NB4 (cell line): ENCODE measurements around the gene CLASP1.

Experiments used
- DNase-seq: peaks from one replicate; pipeline ENCODE4 v3.0.0; 2010; ENCODE audit warnings: low read depth
- H3K4me3 ChIP-seq: one replicate; pipeline ENCODE4 v1.5.1; 2011; ENCODE audit warnings: mild to moderate bottlenecking, low read depth, low read length, moderate library complexity
- MAX ChIP-seq: IDR thresholded peaks from 2 replicates; pipeline ENCODE4 v1.6.1; 2011; ENCODE audit warnings: low read depth, low read length
- MYC ChIP-seq: IDR thresholded peaks from 2 replicates; pipeline ENCODE4 v1.6.1; 2011; ENCODE audit warnings: low read depth, low read length
- POLR2A ChIP-seq: IDR thresholded peaks from 2 replicates; pipeline ENCODE4 v1.6.1; 2011; ENCODE audit warnings: mild to moderate bottlenecking; ENCODE audit not compliant: insufficient read length; ENCODE audit errors: extremely low read depth
- TF ChIP-seq, protein P1 (sequence below): IDR thresholded peaks from one replicate; pipeline ENCODE4 v1.5.1; 2012; ENCODE audit warnings: low read depth, low read length

The CLASP1 gene

GRCh38 chr2:121547646-121548045, 101.6 kb downstream of the CLASP1 start:
- no peak for DNase-seq
- H3K4me3 ChIP-seq = no peak overlapping the region
- TF ChIP-seq MAX (no peak), MYC (no peak), POLR2A (no peak)
- TF ChIP-seq, protein P1, sequence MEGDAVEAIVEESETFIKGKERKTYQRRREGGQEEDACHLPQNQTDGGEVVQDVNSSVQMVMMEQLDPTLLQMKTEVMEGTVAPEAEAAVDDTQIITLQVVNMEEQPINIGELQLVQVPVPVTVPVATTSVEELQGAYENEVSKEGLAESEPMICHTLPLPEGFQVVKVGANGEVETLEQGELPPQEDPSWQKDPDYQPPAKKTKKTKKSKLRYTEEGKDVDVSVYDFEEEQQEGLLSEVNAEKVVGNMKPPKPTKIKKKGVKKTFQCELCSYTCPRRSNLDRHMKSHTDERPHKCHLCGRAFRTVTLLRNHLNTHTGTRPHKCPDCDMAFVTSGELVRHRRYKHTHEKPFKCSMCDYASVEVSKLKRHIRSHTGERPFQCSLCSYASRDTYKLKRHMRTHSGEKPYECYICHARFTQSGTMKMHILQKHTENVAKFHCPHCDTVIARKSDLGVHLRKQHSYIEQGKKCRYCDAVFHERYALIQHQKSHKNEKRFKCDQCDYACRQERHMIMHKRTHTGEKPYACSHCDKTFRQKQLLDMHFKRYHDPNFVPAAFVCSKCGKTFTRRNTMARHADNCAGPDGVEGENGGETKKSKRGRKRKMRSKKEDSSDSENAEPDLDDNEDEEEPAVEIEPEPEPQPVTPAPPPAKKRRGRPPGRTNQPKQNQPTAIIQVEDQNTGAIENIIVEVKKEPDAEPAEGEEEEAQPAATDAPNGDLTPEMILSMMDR = no peak

DNA sequence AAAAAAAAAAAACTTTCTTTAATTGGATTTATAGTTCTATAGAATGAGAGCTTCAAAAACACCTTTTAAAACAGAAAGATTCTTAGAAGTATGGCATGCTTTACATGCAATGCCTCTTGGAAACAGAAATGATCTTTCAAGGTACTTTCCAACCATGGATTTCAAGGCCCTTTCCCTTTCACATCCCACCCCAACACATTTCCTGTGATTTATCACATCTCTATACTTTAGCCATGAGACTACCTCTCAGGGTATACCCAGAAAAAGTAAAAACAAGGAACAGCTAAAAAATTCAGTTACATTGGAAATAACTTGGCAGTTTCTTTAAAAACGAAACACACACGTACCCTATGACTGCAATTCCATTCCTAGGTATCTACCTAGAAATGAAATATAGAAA, 103.3 kb downstream of the CLASP1 start:
- TF ChIP-seq MAX = no peak
- TF ChIP-seq MYC = no peak
- no peak for TF ChIP-seq POLR2A
- TF ChIP-seq, protein P1 = no peak
- no peak overlapping the region for H3K4me3 ChIP-seq
- DNase-seq = no peak

DNA sequence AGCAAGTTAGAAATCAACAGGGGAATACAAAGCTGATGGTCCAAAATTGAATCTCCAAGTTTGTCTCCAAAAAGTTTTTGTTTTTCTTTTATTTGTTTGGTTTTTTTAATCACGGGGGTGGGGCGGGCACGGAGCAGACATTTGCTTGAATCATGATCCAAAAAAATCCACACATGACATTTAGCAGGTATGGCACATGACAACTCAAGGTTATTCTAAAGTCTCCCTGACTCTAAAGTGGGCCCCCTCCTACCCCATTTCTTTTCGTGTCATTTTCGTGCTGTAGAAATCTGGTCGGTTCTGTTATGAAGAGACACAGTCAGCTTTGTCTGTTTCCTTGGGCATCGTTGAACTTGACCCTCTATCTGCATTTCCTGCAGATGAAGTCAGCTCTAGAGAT, 104.0 kb downstream of the CLASP1 start:
- TF ChIP-seq, protein P1 = no peak
- no peak for TF ChIP-seq MAX
- no peak for TF ChIP-seq POLR2A
- no peak for TF ChIP-seq MYC

GRCh38 chr2:121541495-121541894, 107.8 kb downstream of the CLASP1 start:
- TF ChIP-seq, protein P1 = no peak
- TF ChIP-seq POLR2A (no peak), MYC (no peak), MAX (no peak)
- no peak for DNase-seq
- no peak overlapping the region for H3K4me3 ChIP-seq

More for the DNA sequence above, 104.0 kb downstream of the CLASP1 start:
- H3K4me3 ChIP-seq = no peak overlapping the region
- DNase-seq = no peak

DNA sequence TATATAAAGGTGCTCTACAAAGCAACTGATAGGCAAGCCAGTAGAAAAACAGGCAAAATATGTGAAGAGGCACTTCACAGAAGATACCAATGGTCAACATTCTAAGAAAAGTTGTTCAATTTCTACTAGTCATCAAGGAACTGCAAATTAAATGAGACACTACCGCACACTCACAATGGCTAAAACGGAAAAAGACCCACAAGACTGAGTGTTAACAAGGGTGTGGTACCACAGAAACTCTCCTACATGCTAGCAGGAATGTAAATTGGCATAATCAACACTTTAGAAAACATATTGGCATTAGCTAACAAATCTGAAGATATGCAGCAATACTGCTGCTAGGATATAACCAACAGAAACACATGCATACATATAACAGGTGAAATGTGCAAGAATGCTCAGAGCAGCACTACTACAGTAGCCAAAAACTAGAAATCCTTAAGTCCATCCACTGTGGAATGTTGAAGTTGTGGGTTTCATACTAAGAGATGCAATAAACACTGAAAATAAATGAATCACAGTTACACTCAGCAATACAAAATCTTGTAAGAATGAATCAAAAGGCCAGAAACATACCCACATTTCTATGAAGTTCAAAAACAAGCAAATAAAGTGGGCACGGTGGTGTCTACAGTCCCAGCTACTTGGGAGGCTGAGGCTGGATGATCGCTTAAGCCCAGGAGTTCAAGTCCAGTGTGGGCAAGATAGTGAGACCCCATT, 109.4 kb downstream of the CLASP1 start:
- DNase-seq = no peak
- TF ChIP-seq POLR2A = no peak
- no peak for TF ChIP-seq MYC
- TF ChIP-seq MAX = no peak
- TF ChIP-seq, protein P1 = no peak
- no peak overlapping the region for H3K4me3 ChIP-seq
